GM21717 (cell line): ENCODE results near the gene PABPC1L.
"Not testable (repeated sequence)": the region's sequence is repeated elsewhere in the genome, so short reads cannot be mapped to it uniquely, and the experiment has no call there.

Source experiments
- ATAC-seq: cut with Tn5 transposase; IDR thresholded peaks from one replicate; pipeline ENCODE4 v1.9.1; 2021; ENCODE audit warnings: mild to moderate bottlenecking, moderate library complexity; ENCODE audit not compliant: unreplicated experiment

PABPC1L gene

GRCh38 chr20:44909872-44910689, at the start of gene PABPC1L:
Gene PABPC1L, plus strand, starts transcription at chr20:44910060. Its CDS starts 84 bp downstream, at chr20:44910144.
- ATAC-seq: peak; percentile 85

- no peak for ATAC-seq
These were observed 48.3 kb upstream of the PABPC1L start for GRCh38 chr20:44861531-44862006.

GRCh38 chr20:44862286-44862685, 47.6 kb upstream of the PABPC1L start:
- no peak for ATAC-seq

GRCh38 chr20:44863365-44864084, 46.3 kb upstream of the PABPC1L start:
- not testable (repeated sequence) for ATAC-seq

GRCh38 chr20:44864493-44864892, 45.4 kb upstream of the PABPC1L start:
- ATAC-seq: not testable (repeated sequence)

DNA sequence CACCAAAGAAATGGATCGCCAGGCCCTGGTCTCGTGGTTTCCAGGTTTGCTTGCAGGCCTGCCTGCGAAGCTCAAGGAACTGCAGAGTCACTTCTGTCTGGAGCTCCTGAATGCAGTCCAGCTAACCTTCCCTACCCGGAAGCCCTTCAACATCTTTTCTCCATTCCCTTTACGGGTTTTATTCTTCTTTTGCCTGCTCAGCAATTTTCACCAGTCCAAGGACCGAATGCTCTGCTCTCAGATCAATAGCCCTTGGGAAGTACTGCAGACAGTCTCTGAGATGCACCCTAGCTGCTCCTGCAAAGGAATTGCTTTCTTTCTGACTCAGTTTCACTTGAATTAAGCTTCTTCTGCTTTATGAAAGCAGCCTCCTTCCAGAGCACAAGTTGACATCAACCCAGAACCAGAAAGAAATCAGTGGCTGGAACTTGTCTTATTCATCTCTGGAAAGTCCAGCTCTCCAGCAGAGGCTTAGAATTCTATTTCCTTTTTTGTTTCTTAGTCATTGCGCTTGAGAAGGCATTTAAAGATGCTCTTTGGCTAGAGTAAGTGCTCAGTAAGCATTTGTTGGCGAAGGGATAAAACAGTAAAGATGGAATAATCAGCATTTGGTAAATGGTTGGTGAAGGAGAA, 43.0 kb upstream of the PABPC1L start:
- ATAC-seq: no peak

DNA sequence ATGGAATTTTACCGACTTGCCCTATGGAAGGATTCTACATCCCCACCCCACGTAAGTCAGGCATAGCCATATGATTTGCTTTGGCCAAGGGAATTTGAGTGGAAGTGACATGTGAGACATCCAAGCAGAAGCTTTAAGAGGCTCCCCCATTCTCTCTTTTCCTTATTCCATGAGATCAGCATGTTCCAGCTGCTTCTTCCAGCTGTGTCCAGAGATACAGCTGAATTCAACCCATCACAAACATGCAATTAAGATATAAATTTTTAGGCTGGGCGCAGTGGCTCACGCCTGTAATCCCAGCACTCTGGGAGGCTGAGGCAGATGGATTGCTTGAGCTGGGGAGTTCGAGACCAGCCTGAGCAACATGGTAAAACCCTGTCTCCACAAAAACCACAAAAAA, 40.4 kb upstream of the PABPC1L start:
- ATAC-seq: no peak

- ATAC-seq: not testable (repeated sequence)
These were observed 27.5 kb upstream of the PABPC1L start for GRCh38 chr20:44882360-44882759.

- ATAC-seq: no peak
These were observed 26.5 kb upstream of the PABPC1L start for GRCh38 chr20:44883214-44883902.

DNA sequence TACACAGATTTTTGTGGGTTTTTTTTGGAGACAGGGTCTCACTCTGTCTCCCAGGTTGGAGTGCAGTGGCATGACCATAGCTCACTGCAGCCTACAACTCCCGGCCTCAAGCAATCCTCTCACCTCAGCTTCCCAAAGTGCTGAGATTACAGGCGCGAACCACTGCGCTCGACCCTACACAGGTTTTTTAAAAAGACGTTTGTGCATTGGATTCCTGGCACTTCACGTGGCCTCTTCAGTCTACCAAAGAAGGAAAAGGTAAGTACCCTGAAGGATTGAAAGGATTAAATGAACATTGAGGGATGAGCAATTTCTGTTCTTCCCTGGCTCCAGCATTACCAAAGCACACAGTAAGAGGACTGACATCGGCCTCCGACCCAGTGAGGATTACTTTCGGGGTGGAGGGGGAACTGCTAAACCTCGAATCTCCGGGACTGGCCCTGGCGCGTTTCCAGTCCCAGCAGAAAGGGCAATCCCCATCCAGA, 24.9 kb upstream of the PABPC1L start:
- ATAC-seq: no peak

DNA sequence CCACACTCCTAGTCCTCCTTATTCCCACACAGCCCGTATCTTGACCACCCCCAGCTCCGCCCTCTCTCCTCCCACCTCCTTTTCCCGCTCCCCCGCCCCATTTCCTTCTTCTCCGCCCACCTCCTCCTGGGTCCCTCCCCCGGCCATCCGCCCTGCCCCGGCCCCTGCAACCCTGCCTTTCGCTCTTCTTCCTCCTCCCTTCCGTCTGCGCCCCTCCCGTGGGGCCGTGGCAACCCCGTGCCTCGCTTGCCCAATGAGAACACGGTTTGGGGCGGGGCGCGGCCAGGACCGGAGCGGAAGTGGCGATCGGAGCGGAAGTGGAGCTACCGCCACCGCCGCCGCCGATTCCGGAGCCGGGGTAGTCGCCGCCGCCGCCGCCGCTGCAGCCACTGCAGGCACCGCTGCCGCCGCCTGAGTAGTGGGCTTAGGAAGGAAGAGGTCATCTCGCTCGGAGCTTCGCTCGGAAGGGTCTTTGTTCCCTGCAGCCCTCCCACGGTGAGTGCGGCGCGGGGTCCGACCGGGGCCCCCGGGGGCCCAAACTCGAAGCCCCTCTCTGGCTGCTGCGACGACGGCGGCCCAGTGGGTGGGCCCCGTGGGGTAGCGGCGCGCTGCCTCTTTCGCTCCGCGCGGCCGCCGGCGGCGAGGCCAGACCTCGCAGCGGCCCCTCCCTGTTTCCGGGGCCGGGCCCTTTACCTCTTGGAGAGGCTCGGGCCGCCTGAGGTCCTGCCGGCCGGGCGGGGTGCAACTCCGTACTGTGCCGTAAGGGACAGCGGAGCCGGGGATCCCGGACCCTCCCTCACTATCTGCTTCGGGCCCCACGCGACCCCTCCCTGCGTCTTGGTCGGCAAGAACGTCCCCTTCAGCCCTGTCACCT, 24.2 kb upstream of the PABPC1L start, which contains the start of gene YWHAB:
Gene YWHAB (plus strand): TSS at position 314 of the 874 bp plus-strand sequence. CDS start 15,829 bp downstream, outside the sequence.
- peak; percentile 86 for ATAC-seq

- peak; percentile 2 for ATAC-seq
These were observed 23.6 kb upstream of the PABPC1L start for GRCh38 chr20:44886266-44886651.

GRCh38 chr20:44886828-44887227, 23.0 kb upstream of the PABPC1L start:
- no peak for ATAC-seq

DNA sequence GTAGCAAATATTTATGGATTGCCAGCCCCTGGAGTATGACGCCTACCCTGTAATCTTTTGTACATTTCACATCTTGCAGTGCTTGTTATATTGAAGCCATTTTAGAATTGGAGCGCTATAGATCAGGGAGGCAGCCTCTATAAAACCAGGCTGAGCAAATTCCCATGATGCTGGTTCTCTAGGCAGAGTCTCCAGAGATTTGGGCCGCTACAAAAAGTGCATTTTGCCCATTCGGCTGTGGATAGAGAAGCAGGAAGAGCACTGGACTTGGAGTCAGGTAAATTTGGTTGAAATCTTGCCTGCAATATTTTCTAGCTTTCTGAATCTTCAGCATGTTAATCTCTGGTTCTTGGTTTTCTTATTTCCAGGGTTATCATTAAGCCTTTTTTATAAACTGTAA, 22.4 kb upstream of the PABPC1L start:
- no peak for ATAC-seq

DNA sequence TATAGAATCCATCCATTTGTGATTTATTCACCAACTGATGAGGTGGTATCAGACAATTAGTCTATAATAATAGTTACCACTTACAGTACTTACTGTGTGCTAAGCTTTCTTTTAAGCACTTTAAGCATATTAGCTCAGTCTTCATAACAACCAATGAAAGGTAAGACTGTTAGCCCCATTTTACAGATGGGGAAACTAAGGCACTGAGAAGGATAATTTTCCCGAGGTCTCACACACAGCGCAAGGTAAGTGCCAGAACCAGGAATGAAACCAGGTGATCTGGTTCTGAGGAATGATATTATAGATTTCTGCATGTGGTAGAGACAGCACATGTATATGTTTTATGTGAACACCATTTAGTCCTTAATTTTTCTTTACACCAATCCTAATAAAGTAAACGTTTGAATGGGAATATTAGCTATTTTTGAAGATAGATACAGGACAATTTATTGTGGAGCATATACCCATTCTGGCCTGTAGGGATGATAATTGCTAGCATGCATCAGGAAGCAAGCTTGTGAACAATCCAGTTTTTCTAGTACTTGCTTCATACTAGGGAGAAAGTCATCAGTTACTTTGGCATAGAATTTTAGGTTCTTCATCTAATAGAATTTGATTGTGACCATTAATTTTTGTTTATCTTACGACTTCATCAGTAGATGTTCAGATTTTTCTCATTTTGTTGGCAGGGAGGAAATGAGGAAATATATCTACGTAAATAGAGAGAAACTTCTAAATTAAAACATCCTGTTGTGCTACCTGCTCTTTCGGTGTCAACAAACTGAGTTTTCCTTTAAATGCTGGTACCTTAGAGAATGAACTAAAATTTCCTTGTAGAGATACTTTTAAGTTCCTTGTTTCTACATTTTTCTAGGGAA, 21.4 kb upstream of the PABPC1L start:
- ATAC-seq: no peak

DNA sequence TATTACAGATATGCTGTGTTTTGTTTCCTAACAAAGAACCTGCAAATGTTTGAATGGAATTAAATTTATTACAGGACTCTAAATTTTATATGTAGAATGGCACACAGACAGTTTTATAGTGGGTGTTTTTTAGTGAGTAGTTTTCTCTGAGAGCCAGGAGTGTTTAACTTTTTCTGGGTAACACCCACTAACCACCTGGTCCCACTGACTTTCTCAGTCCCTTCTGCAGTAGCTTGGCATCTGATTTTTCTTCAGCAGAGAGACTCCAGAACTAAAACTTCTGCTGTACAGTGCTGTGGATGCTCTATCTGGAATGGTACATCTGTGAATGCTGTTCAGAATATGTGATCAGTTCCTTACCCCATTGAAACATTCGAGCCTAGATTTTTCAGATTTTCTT, 18.0 kb upstream of the PABPC1L start:
- no peak for ATAC-seq

- no peak for ATAC-seq
These were observed 14.9 kb upstream of the PABPC1L start for GRCh38 chr20:44894959-44895358.

GRCh38 chr20:44896583-44896982, 13.3 kb upstream of the PABPC1L start:
- no peak for ATAC-seq

DNA sequence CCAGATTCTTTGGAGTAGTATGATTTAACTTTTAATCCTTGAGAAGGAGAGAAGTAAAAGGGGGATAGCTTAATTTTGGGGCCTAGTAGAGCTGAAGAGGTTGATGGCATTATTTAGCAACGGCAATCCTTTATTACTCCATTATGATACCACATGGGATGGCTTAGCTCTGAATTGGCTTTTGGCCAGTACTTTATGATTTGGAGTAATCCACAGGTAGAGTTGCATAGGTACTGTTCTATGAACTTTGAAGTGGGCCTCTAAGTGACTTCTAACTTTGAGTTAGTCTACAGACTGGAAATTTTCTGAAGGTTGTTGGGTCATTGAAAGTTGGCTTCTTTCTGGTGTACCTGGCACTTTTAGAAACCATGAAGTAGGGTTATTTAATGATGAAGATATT, 12.7 kb upstream of the PABPC1L start:
- ATAC-seq: no peak
